HG03064 (cell line): Measurements from ENCODE around the gene EGLN1.
A peak's percentile ranks its signal among the peaks of the same experiment; 100 is the strongest.
"Not testable (repeated sequence)": the region's sequence is repeated elsewhere in the genome, so short reads cannot be mapped to it uniquely, and the experiment has no call there.

Experiments used
- ATAC-seq: cut with Tn5 transposase; IDR thresholded peaks from one replicate; pipeline ENCODE4 v1.9.1; 2021; ENCODE audit warnings: low read depth; ENCODE audit not compliant: unreplicated experiment

The EGLN1 gene

DNA sequence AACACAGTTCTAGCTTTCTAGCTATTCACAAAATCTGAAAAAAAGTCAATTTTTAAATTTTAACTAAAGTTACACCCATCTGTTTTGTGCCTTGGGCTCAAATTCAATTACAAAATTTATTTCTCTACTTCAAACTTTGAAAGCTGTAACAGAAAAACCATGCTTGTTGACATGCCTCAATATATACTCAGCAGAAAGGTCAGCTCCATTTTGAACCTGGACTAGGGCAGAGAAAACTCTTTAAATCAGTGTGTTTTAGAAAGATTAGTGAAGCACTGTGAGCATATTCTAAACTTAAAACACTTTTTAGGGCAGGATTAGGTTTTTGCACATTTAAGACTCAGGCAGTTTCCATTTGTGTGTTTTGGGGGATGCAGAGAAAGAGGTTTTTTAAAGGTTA, 49.6 kb downstream of the EGLN1 start:
- ATAC-seq: no peak

DNA sequence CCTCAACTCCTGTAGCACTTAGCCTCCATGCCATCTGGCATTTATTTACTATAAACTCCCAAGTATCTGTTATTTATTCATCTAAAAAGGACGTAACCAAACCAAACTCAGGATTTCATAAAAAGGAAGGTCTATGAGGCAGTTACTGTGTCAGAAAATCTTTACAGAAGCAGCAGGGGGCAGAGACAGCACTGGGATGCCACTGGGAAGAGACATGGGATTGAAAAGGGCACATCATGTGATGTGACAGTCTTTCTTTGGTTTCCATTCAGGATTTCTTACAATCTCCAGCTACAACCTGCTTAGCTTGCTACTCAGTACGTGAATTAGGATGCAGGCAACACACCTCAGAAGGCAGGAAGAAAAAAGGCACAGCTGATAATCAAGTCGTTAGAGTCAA, 52.8 kb downstream of the EGLN1 start:
- ATAC-seq: no peak

DNA sequence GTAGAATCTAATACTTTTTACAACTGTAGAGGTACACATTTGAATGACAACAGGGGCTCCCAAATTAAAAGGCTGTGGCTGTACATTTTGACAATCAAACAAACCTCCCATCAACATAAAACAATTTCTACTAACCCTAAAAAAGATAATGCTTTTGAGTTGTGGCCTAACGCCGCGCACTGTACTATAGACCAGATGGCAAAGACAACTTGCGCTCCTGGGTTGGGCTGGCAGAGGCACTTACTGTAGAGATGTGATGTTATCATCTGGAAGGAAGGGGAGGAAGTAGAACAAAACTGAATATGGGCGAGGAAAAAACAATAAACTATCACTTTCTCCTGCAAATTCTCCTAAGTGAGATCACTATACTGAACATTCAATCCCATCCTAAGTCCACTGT, 57.9 kb downstream of the EGLN1 start:
- no peak for ATAC-seq

DNA sequence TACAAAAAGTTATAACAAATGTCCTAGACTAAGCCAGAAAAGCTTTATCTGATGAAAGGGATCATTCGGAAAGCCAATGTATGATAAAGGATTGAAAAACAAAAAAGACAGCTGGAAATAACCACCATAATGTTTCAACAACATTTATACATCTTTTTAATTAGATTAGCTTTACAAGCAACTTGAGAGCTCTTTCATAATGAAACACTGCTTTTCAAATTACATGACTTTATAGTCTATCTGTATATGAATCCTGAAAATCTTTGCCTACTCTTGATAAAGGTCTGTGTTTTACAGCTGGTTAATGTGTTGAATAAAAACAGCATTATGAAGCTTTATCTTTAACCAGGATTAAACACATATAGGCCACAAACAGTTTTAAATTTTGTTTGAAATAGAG, 58.5 kb downstream of the EGLN1 start:
- ATAC-seq: no peak

DNA sequence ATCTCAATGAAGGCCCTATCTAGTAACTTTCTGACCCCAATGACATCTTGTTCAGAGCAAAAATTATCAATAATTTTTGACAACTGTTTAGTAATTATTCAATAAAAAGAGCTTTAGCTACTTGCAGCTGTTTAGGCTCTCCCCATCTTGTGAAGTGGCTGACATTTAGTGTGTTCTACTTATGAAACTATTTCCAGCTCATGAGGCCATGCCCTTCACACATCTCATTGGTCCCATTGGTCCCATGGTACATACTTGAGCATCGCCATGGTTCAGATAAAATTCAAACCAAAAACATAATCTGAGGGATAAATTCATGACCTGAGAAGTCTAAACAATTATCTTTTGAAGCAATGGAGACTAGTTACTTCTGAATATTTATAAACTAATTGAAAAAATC, 59.8 kb downstream of the EGLN1 start:
- ATAC-seq: no peak

DNA sequence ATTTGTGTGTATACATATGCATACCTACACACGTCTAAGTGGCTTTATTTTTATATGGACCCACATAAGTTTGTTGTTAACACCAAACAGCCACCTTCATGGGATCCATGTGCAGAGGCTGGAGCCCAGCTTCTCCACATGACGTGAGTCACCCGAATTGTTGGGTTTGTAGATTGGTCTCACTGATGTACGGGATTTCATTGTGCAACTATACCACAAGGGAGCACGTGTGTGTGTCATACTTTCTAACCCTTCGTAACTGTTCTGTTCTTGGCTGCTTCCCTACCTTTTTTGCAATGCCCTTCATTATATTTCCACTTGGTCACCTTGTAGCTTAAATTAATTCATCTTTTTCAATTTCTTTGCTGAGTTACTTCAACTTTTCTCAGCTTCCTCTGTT, 63.0 kb downstream of the EGLN1 start:
- ATAC-seq: no peak

DNA sequence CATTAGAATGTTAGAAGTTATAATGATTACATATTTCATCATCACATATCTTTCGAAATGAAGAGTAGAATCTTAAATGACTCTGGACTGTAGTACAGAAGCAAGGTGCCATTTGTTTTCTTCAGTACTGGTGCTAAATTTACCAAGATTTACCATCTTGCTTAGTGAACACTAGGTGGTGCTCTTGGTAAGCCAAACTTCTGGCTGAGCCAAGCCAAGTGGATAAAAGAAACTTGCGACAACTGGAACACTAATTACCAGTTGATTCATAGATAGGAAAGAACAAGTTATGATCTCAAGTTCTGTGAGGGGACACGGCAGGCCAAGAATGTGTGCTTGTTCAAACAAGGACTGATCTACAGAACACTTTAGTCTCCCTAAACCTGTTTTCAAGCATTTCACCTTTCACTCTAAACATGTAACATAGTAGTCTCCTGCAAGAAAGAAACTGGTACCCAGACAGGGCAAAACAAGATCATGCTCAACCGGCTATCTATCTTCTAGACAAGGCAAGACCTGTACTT, 64.2 kb downstream of the EGLN1 start:
- ATAC-seq: peak; percentile 83

DNA sequence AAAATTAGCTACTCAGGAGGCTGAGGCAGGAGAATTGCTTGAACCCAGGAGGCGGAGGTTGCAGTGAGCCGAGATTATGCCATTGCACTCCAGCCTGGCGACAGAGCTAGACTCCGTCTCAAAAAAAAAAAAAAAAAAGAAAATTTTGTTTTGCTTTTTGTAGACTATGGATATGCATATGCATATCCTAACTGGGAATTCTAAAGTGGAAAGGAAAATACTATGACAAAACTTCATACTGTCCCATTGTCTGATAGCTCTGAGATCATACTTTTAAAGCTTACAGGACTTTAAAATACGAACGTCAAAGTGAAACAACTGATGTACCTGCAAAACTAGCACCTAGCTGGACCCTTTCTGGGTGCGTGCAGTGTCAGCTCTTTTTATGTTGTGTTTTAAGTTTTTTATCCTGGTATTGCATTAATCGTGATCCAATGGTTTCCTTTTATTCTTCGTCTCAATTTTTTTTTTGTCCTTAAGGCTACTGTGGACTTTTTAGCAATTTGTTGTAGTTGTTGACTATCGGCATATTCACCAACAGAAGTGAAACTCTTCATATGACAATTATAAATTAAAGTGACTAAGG, 64.8 kb downstream of the EGLN1 start:
- ATAC-seq: no peak

DNA sequence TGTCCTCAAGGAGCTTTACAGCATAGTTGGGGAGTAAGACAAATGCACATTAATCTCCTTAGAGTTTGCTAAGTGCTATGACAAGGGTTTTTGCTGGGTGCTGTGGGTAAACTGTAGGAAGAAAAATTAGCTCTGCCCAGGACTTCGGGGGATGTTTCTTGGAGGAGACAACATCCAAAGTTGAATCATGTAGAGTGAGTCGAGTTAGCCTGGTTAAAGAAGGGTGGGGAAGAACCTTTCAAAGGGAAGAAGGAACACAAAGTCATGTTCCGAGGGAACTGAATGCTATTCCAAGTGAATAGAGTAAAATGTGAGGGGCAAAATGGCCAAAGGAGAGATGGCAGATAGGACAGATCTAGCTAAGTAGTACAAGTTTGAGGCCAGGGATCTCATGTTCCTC, 66.9 kb downstream of the EGLN1 start:
- no peak for ATAC-seq

DNA sequence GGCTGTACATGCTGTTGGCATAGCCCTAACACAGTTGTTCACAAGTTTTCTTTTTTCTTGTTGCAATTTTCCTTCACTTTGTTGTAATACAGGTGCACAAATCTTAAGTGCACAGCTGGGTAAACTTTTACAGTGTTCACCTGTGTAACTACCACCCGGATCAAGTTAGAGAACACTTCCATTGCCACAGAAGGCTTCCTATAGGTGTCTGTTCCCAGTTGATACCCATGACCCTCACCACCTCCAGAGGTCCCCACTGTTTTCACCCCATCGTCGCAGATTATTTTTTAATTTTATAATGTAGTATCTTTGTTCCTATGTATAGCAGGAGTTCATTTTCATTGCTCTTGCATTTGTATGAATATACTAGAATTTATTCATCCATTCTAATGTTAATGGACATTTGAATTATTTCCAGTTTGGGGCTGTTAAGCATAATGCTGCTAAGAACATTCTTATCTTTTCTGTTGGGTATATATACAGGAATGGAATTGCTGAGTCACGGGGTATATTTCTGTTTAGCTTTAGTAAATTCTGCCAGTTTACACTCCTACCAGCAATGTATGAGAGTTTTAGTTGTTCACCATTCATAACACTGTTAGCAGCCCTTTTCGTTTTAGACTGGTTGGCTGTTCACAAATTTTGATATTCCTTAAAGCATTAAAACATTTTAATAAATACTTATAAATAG, 67.6 kb downstream of the EGLN1 start:
- ATAC-seq: no peak

DNA sequence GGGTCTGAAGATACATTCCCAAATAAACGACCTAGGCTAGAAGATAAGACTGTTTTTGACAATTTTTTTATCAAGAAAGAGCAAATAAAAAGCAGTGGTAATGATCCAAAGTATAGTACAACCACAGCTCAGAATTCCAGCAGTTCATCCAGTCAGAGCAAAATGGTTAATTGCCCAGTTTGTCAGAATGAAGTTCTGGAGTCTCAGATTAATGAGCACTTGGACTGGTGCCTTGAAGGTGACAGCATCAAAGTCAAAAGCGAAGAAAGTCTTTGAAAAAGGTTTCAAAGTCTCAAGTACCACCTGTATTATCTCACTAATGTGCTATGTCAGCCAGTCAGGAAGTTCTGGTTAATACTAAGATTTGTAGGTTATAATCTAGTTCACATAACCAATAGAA, 69.0 kb downstream of the EGLN1 start:
- no peak for ATAC-seq

DNA sequence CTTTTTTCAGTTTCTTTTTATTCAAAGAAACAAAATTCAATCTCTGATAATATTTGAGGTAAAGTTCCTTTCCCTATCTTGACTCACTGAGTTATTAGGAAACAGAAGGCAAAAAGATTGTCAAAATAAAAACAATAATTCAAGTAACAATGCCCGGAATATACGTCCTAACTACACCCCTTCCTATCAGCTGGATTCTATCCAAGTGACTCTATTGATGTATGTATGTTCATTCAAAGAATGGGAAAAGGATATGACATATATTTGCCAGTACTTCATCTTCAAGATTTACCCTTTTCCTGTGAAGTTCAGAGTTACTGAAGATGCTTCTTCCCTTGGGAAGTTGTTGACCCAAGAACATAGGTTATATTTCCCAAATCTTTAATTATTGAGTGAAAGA, 70.3 kb downstream of the EGLN1 start:
- ATAC-seq: no peak

DNA sequence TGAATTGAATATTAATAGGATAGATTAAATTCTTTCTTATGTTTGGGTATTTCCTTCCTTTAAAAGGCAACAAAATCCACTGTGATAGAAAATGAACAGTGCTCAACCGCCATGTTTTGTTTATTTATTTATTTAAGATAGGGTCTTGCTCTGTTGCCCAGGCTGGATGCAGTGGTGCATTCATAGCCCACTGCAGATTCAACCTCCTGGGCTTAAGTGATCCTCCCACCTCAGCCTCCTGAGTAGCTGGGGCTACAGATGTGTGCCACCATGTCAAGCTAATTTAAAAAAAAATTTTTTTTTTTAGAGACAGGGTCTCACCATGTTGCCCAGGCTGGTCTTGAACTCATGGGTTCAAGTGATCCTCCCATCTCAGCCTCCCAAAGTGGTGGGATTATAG, 73.2 kb downstream of the EGLN1 start:
- ATAC-seq: not testable (repeated sequence)

DNA sequence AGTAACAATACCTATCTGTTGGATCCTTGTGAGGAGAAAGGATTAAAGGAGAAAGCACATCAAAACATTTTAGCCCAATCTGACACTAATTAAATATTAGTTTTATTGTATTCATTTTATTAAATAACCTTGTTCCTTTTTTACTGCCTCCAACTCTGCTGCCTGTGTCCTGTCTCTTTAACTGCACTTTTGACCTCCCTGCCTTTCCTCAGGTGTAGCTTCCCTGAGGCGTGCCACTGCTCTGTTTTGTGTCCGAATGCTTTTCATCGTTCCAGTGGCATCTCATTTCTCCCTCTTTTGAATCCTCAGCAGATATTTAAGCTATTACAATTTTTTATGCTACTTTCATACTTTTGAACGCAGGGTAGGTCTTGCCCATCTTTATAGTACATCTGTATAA, 73.6 kb downstream of the EGLN1 start:
- ATAC-seq: no peak

DNA sequence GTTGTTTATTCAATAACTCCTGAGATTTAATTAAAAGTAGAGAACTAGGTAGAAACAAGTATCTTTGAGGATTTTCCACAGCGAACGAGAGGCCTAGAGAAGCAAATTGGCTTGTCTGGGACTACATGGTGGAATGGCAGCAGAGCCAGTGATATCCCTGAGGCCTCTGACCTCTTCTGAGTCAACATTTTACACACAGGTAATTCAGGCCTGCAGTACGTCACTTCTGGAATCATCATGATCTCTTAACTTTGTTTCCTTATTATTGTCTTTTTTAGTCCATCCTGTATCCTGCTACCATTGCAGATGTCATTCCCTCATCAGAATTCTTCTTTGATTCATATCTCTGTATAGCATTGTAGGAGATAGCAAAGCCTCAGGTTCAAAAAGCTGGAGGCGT, 74.1 kb downstream of the EGLN1 start:
- ATAC-seq: no peak

DNA sequence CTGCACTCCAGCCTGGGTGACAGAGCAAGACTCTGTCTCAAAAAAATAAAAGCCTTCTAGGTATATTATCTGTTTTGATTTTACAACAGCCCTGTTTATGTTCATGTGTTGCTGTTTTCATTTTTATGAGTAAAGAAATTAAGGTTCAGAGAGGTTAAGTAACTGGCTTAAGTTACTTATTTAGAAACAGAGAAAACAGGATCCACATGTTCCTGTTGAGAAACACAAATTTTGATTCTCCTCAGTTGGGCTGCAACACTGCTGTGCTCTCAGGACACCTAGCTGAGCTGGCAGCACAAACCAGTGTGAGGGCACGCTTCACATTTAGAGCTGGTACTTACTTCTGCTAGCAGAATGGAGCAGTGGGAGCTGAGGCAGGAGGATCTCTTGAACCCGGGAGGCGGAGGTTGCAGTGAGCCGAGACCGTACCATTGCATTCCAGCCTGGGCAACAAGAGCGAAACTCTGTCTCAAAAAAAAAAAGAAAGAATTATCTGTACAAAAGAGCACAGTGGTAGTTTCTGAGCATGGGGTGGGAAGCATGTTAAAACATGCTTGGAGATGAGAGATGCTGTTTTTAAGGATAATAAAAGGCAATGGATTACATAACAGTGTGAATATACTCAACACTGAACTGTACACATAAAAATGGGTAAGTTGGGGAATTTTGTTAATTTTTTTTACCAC, 81.6 kb downstream of the EGLN1 start:
- ATAC-seq: no peak

DNA sequence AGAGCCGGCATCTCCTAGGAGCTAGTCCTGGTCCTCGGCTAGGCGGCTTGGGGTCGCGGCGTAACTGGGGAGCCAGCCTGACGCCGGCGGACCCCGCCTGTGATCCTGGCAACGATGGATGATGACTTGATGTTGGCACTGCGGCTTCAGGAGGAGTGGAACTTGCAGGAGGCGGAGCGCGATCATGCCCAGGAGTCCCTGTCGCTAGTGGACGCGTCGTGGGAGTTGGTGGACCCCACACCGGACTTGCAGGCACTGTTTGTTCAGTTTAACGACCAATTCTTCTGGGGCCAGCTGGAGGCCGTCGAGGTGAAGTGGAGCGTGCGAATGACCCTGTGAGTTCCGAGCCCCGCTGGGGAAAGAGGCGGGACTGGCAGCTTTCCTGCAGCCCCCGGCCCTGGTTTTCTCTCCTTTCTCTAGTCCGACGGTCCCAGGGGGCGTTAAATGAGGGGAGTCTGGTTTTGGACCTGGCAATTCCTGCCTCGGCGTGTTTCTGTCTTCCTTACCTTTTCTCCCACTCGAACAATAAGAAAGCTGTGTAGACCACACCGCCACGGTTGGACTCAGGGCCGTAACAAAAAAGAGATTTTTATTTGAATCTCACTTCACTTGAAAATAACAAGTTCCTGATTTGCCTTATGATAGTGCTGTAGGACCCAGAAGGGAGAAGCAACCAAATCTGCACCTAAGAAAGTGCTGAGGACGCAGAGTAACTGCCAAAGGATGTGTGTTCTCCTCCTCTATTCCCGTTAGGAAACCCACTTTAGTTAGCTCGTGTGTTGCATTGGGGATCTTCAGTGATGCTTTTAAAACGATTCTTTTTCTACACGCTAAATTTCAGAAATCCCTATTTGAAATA, 83.6 kb downstream of the EGLN1 start, which contains the start of gene SPRTN:
SPRTN (plus strand) TSS at position 24 of the 859 bp plus-strand sequence; CDS start at position 115, 91 bp downstream.
- peak; percentile 3 for ATAC-seq

DNA sequence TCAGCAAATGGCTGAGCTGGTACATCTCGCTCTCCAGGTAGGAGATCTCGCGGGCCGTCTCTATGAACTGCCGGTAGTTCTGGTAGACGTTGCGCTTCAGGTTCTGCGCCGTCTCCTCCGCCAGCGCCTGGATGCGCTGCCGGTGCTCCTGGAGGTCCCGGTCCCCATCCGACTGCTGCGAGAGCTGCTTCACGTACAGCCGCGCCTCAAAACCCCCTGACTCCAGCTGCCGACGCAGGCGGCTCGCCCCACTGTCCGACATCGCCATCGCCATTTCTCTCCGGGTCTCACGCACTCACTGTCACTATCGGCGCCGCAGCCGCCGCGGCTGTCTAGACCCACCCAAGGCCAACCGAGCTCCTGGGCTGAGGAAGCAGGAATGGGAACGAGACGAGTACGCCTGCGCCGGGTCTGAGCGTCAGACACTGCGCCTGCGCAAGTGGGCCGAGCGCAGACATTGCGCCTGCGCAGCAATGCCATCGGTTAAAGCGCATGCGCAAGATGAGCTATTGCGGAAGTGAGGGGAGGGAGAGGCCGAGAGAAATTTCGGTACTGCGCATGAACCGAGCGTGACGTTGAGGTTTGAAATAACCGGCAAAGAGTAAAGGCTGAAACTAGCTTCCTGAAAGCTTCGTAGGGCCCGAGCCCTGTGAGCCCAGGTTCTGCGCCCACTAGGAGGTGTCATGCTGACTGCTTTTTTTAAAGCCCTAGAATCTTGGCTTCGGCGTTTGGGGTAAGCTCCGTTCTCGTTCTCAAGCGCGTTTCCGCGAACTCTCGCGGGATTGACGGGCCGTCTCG, 84.4 kb downstream of the EGLN1 start, which contains the start of gene EXOC8:
EXOC8 (minus strand) TSS at position 381 of the 798 bp plus-strand sequence; CDS start at position 274, 107 bp downstream.
- ATAC-seq: peak; percentile 76

DNA sequence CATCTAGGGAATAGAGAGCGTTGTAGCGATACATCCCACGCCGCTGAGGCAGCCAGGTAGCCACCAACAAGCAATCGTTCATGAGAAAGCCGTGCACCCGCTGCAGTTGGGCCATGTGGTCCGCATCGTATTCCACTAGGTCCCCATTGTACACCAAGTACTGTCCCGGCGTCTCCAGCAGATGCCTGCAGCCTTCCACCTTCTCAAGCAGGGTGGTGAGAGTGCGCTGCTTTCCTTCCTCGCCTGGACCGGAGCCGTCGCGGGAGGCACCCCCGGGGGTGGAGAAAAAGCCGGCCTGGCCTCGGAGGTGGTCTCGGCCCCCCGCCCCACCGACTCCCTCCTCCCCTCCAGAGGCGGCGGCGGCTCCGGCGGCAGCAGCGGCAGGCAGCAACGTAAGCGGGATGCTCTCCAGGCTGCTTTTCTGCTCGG, 85.0 kb downstream of the EGLN1 start:
- ATAC-seq: no peak
